ENCODE results near the gene CDK5.

DNA sequence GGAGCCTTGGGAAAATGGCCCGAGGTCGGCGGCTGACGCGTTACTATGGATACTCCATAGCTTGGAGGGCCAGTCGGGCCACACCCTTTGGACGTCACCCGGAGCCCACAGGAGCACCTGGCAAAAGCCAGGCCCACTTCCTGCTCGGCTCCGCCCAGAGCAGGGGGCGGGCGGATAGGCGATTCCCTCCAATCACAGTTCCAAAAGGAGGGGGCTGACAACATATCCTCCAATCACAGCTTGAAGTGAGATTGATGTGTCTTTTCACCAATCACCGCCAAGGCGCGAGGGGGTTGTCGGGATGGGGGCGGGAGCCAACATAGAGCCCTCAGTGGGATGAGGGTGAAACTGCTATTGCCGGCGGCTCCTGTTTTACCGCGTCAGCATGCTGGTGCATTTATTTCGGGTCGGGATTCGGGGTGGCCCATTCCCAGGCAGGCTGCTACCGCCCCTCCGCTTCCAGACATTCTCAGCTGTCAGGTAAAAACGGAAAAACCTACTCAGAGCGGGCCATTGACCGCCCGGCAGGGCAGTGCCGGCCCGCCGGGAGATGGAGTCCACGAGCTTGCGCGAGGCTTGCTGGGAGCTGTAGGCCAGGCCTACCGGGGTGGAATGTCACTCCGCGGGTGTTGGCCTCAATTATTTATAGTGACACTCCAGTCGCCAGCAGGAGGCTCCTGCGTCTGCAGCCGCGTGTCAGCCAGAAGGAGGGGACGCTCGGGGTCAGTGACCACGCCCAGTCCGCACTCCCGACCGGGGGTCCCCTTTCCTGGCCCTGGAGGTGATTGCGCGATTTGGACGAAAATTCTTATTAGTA is 29.4 kb downstream of the CDK5 start, which contains the start of gene ABCB8:
- TF ChIP-seq, protein P1, sequence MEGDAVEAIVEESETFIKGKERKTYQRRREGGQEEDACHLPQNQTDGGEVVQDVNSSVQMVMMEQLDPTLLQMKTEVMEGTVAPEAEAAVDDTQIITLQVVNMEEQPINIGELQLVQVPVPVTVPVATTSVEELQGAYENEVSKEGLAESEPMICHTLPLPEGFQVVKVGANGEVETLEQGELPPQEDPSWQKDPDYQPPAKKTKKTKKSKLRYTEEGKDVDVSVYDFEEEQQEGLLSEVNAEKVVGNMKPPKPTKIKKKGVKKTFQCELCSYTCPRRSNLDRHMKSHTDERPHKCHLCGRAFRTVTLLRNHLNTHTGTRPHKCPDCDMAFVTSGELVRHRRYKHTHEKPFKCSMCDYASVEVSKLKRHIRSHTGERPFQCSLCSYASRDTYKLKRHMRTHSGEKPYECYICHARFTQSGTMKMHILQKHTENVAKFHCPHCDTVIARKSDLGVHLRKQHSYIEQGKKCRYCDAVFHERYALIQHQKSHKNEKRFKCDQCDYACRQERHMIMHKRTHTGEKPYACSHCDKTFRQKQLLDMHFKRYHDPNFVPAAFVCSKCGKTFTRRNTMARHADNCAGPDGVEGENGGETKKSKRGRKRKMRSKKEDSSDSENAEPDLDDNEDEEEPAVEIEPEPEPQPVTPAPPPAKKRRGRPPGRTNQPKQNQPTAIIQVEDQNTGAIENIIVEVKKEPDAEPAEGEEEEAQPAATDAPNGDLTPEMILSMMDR (IDR thresholded peaks at IDR 0.05) = peak; percentile 29 to 81 (median 64)
- TF ChIP-seq POLR2AphosphoS5 (IDR thresholded peaks at IDR 0.05) = peak; percentile 40 to 87 (median 48)

Data from breast epithelium (tissue), 3 donors.